IPS-18c (cell line): ENCODE results near the gene TRIM32.

Source experiments
- H3K4me3 ChIP-seq: 2 replicates; pipeline ENCODE4 v1.7.0; 2013; ENCODE audit warnings: low read depth, mild to moderate bottlenecking, low read length, moderate library complexity; ENCODE audit not compliant: insufficient read depth
- H3K9me3 ChIP-seq: one replicate; pipeline ENCODE4 v1.6.1; 2013; ENCODE audit warnings: mild to moderate bottlenecking, low read length, moderate library complexity; ENCODE audit not compliant: control insufficient read depth, insufficient read depth

TRIM32 gene

DNA sequence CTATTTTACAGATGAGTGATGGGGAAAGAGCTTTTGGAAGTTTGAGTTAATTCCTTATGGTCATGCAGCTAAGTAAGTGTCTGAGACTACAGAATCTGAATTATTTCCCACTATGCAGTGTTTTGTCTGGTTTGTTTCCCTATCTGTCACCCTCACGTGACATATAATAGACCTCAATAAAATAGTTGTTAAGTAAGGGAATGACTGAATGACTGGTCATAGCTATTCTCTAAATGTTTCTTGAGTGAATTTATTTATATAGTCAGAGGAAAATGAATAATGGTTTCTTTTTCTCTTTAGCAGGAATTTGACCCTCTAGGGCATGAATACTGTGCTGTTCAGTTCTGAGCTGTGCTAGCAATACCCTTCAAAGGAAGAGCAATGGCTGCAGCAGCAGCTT lies 10.3 kb downstream of the TRIM32 start:
- H3K9me3 ChIP-seq: no peaks in the 10 kb centered on the region
- H3K4me3 ChIP-seq: no peak overlapping the region

DNA sequence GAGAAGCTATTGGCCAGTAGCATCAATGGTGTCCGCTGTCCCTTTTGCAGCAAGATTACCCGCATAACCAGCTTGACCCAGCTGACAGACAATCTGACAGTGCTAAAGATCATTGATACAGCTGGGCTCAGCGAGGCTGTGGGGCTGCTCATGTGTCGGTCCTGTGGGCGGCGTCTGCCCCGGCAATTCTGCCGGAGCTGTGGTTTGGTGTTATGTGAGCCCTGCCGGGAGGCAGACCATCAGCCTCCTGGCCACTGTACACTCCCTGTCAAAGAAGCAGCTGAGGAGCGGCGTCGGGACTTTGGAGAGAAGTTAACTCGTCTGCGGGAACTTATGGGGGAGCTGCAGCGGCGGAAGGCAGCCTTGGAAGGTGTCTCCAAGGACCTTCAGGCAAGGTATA lies 10.8 kb downstream of the TRIM32 start:
- H3K9me3 ChIP-seq: no peaks in the 10 kb centered on the region
- no peak overlapping the region for H3K4me3 ChIP-seq

DNA sequence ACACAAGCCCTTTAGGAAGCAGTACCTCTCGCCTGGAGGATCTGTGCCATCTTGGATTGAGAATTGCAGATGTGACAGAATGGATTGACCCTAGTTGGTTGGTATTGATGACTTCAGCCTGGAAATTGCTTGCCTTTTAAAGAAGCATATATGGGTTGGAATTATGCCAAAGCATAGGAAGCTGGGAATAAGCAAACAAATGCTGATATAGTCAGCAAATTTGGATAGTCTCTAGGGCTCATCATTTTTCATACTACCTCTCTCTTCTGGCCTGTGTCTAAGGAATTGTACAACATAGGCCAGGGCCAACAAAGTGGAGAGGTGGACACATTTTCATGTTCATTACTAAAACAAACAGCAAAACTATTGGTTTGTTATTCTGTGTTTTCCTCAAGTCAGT lies 13.2 kb downstream of the TRIM32 start:
- Histone ChIP-seq H3K4me3 (no peak overlapping the region), H3K9me3 (no peaks in the 10 kb centered on the region)

DNA sequence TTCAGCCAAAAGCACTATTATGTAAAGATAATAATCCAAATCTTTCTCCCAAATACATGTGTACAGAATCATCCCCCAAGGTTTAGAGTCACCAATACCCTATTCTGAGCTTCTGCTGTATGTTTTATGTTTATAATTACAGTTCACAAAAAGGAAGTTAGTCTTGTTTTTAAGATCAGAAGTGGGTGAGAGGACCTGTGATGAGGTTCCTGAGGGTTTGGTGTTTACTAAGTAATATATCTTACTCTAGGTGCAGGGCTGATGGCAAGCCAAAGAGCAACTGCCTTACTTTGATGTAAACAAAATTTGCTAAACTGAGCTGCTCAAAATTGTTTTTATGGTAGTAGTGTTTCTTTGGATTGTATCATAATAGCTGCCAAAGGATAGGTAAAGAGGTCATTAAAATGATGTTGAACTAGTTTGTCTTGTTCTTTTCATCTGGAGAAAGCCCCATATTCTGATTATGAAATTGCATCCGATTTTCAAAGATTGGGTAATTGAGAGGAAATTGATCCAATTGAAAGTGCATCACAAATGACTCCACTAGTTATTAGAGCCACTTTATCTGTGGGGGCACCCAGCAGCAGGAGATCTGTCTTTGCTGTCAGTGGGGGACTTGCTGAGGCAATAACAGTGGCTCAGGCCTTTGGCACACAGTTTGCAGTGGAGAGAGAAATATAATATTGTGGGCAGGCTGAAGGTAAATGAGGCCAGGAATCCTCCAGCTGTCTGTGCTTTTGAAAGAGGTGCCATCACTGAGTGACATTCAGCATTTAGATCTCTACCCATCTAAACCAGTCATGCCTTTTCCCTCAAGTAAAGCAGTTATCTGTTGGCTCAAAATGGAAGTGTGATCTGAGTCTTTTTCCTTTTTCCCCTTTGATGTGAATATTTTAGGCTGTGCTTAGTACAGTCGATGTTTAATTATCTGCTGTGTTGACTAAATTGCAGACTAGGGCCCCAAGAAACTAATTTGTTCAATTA lies 14.1 kb downstream of the TRIM32 start:
- H3K9me3 ChIP-seq: no peaks in the 10 kb centered on the region

DNA sequence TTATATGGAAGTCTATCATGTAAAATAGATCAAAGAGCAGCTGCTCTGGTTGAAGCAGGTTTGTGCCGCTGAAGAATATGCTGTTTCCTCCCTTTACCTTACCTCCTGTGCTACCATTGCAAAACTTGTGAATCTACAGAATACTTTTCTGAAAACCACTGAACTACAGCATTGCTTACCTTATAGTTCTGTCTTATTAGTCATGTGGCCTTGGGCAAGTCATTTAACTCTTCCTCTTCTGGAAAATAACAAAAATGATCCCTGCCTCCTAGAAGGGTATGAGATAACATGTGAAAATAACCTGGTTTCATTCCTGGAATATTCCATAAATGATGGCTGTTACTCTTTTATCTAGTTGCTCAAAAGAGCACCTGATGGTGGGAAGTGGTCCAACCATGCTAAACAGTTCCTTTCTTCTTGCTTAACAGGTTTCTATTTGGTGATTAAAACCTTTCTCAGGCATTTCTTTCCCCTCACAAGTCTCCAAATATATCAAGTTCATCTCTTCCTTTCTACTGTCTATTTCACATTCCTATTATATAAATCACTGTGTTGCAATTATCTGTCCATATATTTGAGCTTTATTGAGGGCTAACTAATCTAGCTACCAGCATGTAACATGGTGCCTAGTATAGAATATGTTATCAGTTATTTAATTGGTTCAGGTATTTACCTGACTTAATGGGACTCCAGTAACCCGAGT lies 15.0 kb downstream of the TRIM32 start:
- no peak overlapping the region for H3K4me3 ChIP-seq
- no peaks in the 10 kb centered on the region for H3K9me3 ChIP-seq

More for the DNA sequence above, 14.1 kb downstream of the TRIM32 start:
- no peak overlapping the region for H3K4me3 ChIP-seq

DNA sequence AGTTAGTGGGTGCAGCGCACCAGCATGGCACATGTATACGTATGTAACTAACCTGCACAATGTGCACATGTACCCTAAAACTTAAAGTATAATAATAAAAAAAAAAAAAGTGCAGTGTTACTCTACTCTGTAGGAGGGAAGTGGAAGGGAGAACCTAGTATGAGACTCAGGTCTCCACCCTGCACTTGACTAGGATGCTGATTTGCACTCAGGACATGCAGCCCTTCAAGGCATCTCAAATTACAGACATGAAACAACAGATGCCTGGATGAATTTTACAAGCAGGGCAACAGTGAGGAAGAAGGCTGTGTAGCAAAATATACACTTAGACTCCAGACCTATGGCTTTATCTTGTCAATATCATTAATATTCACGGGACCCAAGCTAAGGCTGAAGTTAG lies 16.5 kb downstream of the TRIM32 start:
- Histone ChIP-seq H3K9me3 (no peaks in the 10 kb centered on the region), H3K4me3 (no peak overlapping the region)

DNA sequence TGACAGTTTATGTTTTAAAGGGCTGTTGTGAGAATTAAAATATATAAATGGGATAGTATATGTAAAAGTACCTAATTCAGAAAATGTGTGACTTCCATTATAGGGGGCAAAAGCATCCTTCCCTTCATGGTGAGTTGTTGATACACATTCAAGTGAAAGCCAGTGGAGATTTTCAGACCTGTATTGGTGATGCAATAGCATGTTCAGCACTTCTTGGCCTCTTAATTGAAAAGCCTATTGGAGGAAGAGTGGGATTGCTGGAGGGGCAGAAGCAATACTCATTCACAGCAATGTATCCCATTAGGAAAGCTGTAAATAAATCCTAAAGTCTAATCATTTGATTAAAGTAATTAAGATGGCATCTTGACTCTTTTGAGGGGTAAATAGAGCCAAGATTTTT lies 17.4 kb downstream of the TRIM32 start:
- H3K4me3 ChIP-seq: no peak overlapping the region
- H3K9me3 ChIP-seq: no peaks in the 10 kb centered on the region

DNA sequence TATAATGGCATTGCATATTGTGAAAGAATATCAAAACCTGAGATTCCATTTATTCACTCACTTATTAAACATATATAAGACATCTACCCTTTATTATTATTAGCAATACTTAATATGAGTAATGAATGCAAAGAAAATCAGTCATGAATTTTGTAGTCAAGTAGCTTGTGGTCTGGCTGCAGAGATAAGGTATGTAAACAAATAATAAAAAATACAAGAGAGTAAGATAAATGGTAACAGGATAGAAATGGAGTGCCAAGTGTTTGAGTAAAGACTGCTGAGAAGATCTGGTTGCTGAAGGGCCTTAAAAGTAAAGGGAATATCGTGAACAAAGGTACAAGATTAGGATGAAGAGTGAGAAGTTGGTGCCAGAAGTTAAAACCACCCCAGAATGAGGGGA lies 18.4 kb downstream of the TRIM32 start:
- H3K4me3 ChIP-seq: no peak overlapping the region
- H3K9me3 ChIP-seq: no peaks in the 10 kb centered on the region

DNA sequence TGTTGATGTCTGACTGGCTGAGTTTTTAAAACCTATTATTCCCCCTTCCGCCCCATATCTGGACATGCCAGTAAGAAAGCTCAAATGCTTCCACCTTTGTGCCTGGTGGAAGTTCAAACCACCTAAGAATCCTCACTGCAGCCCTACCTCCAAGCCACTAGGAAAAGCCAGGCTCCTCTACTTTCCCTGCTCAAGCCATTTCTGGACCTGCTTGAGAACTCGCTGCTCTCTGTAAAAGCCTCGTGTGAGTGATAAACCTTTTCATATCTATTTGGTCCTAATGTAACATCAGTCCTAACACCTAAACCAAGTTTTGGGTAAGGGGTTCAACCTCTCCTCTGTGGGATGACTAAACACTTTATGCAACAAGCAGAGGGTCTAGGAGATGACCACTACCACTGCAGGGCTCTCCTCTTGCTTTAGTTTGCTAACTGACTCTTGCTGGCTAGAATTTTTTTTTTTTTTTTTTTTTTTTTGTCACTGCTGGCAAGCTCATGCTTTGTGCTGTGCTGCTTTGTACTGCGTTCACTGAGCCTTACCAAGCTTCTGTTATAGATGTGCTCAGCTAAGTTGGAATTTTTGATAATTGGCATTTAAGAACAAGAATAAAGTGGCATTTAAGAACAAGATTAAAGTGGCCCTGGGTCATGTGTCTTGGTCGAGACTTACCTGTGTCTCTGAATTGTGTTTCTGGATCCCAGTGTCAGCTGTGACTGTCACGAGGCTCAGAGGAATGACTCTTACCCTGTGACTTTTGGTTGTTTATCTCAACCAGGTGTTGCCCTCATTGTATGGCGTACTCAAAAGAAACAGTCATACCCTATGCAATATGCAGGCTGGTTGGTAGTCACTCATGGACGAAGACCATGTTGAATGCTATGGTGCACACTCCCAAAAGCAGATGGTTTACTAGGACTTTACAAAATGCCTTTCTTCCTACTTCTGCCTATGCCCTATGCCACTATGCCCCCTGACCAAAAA lies 19.5 kb downstream of the TRIM32 start:
- H3K4me3 ChIP-seq: no peak overlapping the region
- no peaks in the 10 kb centered on the region for H3K9me3 ChIP-seq

DNA sequence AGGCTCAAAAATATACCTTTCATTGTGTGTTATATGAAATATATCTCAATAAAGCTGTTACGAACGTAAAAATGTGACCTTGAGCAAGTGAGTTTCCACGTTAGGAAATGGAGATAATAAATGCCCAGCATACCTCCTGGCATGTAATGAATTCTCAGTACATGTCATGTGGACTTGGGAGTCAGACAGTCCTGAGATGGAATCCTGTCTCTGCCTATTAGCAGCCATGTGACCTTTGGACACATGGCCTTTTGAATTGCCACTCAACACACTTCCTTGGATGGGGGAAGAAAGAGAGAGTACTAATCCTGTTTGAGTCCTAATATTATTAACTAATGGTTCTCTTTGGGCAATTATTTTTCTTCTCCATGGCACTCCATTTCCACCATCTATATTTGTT lies 25.7 kb downstream of the TRIM32 start:
- no peak overlapping the region for H3K4me3 ChIP-seq

DNA sequence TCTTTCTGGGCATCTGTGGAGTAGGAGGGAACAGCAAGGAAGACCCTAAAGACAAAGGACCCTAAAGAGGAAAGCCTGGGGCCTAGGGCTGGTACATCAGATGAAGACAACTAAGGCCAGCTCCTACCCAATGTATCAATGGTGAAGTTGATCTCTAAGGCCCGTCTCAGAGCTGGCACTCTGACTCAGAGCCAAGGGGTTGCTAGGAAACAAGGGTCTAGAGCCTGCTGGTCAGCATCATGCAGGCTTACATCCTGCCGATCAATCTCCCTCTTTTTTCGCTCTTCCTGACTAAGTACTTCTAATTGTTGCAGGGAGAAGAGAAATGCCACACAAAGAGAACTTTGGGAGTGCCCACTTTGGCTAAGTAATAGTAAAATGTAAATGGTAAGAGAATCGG lies 26.2 kb downstream of the TRIM32 start:
- Histone ChIP-seq H3K9me3 (no peaks in the 10 kb centered on the region), H3K4me3 (no peak overlapping the region)

More for the DNA sequence above, 25.7 kb downstream of the TRIM32 start:
- H3K9me3 ChIP-seq: no peaks in the 10 kb centered on the region

DNA sequence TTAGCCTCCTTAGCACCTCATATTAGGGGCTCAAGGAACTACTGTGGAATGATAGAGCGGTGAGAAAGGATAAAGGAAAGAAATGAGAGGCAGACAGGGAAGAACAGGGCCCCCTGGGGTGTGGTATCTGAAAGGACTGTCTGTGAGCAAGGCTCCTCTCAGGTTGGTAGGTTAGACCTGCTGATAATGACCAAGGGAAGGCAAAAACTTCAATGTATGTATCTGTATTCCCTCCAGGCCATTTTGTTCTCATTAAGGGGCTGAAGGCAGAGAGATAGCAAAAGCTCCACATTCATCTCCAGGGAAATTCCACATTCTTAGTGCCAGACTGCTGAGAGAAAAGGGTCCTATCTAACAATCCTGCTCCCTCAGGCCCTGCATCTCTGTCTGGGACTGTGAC lies 28.6 kb downstream of the TRIM32 start:
- Histone ChIP-seq H3K4me3 (no peak overlapping the region), H3K9me3 (no peaks in the 10 kb centered on the region)

DNA sequence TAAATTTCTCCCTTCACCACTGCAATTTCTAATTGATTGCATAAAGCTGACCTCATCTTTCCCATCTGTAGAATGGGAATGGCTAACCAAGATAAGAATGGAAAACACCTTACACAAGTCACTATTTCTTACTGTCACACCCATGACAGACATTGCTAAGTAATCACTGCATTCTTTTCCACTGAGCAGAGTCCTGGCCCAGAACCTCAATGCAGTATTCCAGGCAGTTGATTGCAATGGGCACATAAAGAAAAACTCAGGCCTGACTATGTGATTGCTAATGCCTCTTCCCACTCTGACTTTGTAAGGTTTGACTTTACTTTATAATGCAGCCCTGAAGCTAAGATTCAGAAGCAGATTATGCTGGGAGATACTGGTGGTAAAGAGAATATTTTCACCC lies 29.3 kb downstream of the TRIM32 start:
- Histone ChIP-seq H3K9me3 (no peaks in the 10 kb centered on the region), H3K4me3 (no peak overlapping the region)

DNA sequence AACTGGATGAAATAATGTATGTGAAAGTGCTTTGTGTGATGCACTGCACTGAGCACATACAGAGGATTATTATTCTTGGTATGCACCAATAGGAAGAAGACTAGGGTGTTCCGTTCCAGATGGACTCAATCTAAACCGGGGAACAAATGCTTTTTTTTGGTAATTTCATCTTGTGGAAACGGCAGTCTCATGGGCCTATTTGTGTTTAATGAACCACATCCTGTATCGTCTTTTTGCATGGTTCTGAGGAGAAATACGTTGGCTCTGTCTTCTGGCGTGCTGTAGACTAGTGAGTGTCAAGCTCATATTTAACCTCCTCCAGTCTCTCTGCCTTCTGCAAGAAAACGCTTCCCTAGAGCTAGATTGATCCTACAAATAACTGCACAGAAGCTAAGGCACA lies 30.0 kb downstream of the TRIM32 start:
- Histone ChIP-seq H3K9me3 (no peaks in the 10 kb centered on the region), H3K4me3 (no peak overlapping the region)

DNA sequence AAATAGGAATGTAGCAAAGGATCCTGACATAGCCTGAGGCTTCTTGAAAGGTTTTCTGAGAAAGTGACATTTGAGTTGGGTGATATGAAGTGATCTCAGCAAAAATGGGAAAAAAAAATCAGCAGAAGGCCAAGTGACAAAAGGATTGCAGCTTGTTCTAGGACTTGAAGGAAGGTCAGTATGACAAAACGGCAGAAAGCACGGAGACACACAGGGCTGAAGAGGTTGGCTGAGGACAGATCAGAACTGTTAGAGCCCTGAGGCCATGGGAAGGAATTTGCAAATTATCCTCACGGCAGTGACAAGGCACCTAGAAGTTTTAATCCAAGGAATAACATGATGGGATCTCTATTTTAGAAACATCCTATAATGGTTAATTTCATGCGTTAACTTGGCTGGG lies 31.0 kb downstream of the TRIM32 start:
- no peaks in the 10 kb centered on the region for H3K9me3 ChIP-seq
- H3K4me3 ChIP-seq: no peak overlapping the region

DNA sequence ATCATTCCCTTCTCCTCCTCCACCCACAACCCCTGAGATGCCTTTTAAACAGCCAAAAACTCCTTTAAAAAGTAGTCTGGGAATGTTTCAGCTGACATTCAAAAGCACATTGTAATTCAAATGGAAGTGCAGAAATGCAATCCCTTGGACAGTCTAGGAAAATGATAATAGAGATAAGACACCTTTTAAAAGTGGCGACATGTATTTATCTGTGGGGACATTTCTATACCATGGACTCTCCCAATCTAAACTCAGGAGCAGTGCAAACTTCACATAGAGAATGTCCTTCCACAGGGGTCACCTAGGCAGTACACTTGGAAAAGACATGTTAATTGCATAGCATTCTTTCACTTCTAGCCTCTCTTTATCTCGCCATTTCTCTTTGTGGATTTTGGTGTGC lies 33.0 kb downstream of the TRIM32 start:
- H3K4me3 ChIP-seq: no peak overlapping the region
- H3K9me3 ChIP-seq: no peaks in the 10 kb centered on the region

DNA sequence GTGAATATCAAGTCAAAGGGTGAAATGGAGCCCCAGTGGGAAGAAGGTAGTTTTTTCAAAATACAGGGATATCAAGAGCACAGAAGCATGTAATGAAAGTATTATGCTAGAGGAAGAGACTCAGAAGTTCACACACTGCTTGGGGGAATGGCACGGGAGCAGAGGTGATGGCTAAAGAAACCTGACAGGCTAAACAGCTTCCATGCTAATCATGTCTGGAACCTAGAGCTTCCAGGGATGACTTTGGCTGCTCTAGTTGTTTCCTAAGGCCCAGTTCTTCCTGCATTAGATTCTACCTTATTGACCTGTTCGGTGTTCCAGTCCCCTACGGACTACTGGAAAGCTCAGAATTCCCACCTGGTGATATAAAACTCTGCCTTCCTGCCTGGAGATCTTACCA lies 34.3 kb downstream of the TRIM32 start:
- Histone ChIP-seq H3K4me3 (no peak overlapping the region), H3K9me3 (no peaks in the 10 kb centered on the region)
